GM23338 (cell line): Measurements from ENCODE around the gene PHAX.

Experiments used
- CREB1 ChIP-seq: fragments of 250-450 bp; sonication (Bioruptor Pico); IDR thresholded peaks from 2 replicates; pipeline ENCODE4 v1.5.0; 2020; ENCODE audit warnings: low read depth, mild to moderate bottlenecking, moderate library complexity
- EZH2 ChIP-seq: fragments of 200-600 bp; sonication (generic); IDR thresholded peaks from one replicate; pipeline ENCODE4 v1.8.0; 2017; ENCODE audit warnings: antibody characterized with exemption, mild to moderate bottlenecking, low read depth; ENCODE audit not compliant: unreplicated experiment
- POLR2AphosphoS5 ChIP-seq: IDR thresholded peaks from 2 replicates; pipeline ENCODE4 v1.6.1; 2016; ENCODE audit warnings: antibody characterized with exemption, low read depth
- TF ChIP-seq, protein P1 (sequence below), 2 experiments: fragments of 200-600 bp in 1 of 2; sonication (generic) in 1 of 2; conservative IDR thresholded peaks; 2 replicates each; pipeline versions ENCODE4 v1.5.1 to v1.6.1; 2016 to 2017; ENCODE audit warnings: antibody characterized with exemption in 2 of 2, low read depth in 2 of 2, mild to moderate bottlenecking in 2 of 2, moderate library complexity in 1 of 2

DNA sequence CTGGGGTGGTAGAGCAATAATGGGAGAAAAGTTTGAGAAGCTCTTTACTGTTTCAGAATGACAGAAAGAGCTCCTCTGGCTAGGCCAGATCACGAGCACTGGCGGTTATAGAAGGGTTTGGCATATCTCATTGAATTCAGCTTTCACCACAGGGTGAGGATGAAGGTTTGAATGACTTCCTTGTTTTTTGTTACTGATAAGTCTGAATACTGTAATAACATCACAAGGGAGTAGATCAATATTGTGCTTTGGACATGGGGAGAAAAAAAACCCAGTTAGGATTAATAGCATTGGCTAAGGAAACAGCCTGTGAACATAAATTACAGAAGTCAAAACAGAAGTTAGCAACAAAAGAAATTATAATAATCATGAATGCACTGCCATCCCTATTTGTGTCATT, 9.4 kb downstream of the PHAX start:
- TF ChIP-seq, protein P1, sequence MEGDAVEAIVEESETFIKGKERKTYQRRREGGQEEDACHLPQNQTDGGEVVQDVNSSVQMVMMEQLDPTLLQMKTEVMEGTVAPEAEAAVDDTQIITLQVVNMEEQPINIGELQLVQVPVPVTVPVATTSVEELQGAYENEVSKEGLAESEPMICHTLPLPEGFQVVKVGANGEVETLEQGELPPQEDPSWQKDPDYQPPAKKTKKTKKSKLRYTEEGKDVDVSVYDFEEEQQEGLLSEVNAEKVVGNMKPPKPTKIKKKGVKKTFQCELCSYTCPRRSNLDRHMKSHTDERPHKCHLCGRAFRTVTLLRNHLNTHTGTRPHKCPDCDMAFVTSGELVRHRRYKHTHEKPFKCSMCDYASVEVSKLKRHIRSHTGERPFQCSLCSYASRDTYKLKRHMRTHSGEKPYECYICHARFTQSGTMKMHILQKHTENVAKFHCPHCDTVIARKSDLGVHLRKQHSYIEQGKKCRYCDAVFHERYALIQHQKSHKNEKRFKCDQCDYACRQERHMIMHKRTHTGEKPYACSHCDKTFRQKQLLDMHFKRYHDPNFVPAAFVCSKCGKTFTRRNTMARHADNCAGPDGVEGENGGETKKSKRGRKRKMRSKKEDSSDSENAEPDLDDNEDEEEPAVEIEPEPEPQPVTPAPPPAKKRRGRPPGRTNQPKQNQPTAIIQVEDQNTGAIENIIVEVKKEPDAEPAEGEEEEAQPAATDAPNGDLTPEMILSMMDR (conservative IDR thresholded peaks at IDR 0.05; ENCODE audit: low read depth in 2 of 2) = no peak
- TF ChIP-seq EZH2 = no peak
- no peak for TF ChIP-seq POLR2AphosphoS5
- TF ChIP-seq CREB1 = no peak
